Measurements from ENCODE around the gene KNG1.

Gene KNG1

GRCh38 chr3:186779204-186779603, 62.0 kb downstream of the KNG1 start:
- DNase-seq (ENCODE audit: low spot score): no peak

GRCh38 chr3:186782542-186783057, 65.4 kb downstream of the KNG1 start:
- no peak for DNase-seq (ENCODE audit: low spot score)

DNA sequence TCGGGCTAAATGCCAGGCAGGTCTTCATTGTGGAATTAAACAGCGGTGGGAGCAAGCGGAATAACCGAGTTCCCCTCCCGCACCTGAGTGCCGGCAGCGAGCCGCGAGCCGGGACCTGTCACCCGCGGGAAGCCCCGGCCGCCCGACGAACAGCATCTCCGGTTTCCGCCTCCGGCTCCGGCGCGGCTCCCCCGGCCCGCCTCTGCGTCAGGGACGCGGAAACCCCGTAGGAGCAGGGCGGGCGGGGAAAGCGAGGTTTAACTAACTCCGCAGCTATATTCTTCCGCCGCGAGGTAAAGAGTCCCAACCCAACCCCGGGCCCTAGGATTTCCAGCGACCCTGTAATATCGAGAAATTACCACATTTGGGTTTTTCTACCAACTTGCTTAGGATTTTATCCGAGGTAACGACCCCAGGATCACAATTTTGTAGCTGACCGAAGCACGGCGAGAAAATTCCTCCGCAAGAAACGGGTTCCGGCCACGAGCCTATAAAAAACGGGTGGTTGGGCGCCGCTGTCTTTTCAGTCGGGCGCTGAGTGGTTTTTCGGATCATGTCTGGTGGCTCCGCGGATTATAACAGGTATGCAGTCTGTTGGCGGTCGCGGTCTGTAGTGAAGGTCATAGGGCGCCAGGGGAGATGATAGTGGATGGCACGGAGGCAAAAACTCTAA, 66.0 kb downstream of the KNG1 start, which contains the start of gene EIF4A2:
Gene EIF4A2 (plus strand): TSS at position 520 of the 673 bp plus-strand sequence. CDS start 34 bp downstream, at position 554.
- DNase-seq (ENCODE audit: low spot score): peak; percentile 96

DNA sequence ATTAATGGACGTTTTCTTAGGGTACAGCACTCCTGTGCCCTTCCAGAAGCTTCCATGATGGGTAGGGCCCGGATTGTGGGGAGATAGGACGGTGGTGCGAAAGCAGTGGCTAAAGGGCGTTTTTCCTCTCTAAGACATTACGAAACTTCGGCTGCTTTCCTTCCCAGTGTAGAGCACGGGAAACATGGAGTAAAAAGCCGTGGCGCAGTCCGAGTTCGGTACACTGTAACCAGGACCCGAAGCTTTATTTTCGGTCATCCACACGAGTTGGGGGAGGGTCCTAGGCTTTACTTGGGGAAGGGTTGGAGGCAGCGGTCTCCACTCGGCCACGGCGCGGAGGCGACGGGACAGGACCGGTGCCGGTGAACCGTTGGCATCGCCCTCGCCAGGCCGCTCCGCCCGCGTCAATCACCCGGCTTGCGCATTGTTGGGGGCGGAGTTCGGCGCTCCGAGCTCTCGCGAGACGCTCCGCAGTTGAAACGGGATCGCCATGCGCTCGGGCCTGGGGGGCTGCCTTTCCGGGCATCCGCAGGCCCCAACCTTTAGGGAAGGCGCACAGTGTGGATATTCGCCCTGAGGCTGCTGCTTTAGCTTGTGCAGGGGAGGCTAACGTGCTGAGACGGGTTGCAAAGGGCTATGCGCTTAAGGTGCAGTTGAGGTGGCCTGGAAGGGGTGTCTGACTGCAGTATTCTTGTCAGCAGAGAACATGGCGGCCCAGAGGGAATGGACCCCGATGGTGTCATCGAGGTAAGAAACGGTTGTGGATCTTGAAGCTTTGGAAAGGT, 66.8 kb downstream of the KNG1 start:
- DNase-seq (ENCODE audit: low spot score): peak; percentile 81

DNA sequence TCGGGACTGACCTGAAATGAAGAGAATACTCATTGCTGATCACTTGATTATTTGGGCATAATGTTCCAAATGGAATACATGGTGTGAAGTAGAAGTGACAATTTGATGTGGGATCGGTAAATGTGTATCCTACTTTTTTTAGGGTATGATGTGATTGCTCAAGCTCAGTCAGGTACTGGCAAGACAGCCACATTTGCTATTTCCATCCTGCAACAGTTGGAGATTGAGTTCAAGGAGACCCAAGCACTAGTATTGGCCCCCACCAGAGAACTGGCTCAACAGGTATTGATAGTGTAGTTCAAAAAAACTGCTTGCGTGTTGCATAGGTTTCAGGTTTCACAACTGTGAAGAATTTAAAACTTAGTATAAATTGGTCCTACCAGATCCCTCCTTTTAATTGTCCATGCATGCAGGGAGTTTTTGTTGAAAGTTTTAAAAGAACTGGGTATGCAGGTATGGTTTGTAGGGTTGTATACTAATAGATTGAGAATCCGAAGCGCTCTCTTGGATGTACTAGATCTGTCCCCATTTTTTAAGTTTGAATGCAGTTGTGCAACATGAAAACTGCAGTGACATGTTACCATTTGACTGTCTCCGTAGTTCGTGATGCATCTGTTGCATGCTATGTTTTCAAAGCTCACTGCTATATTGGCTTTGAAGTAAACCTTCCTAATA, 67.8 kb downstream of the KNG1 start:
- DNase-seq (ENCODE audit: low spot score): no peak

DNA sequence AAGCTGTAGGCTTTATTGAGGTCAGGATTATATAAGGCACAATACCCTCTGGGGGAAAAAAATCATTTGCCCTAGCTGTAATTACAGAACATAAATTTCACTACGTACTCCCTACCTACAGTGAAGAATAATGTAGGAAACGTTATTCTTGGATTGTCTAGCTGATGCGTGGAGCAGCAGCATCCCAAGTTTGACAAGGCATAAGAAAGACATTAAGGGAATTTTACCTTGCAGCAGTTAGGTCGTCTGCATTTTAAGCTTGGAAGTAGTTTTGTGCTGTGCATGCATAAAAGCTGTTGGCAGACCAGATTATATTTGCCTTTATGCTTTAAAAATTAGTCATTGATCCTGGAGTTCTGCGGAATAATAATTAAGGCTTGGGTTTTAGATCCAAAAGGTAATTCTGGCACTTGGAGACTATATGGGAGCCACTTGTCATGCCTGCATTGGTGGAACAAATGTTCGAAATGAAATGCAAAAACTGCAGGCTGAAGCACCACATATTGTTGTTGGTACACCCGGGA, 68.4 kb downstream of the KNG1 start:
- no peak for DNase-seq (ENCODE audit: low spot score)

GRCh38 chr3:186786922-186787321, 69.8 kb downstream of the KNG1 start:
- DNase-seq (ENCODE audit: low spot score): no peak

- DNase-seq (ENCODE audit: low spot score): no peak
These were observed 70.7 kb downstream of the KNG1 start for GRCh38 chr3:186787642-186788481.

DNA sequence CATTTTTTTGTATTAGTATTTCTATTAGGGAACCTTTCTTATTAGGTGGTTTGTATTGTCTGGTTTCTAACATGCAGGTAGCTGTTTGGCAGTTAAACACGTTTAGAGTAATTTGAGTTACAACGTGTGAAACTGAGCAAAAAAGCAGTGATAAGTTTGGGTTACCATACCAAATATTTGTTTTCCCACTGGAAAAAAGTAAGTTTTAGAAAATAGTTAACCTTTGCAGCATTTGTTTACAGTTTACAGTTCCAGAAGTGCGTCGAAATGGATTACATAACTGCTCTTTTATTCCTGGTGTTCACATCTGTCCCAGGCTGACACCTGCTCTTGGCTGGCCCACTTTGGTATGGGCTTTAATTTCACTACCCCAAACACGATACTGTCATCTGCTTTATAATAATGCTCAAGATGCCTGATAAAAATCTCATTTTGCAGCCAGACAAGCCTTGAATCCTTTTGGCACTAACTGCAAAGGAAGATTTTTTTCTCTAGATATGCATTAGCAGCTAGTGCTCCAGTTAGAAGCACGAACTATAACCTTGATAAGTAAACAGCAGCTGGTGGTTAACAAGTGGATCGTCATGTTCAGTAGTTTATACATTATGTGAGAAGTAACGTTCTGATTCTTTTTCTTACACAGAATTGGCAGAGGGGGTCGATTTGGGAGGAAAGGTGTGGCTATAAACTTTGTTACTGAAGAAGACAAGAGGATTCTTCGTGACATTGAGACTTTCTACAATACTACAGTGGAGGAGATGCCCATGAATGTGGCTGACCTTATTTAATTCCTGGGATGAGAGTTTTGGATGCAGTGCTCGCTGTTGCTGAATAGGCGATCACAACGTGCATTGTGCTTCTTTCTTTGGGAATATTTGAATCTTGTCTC, 71.6 kb downstream of the KNG1 start:
- DNase-seq (ENCODE audit: low spot score): no peak

DNA sequence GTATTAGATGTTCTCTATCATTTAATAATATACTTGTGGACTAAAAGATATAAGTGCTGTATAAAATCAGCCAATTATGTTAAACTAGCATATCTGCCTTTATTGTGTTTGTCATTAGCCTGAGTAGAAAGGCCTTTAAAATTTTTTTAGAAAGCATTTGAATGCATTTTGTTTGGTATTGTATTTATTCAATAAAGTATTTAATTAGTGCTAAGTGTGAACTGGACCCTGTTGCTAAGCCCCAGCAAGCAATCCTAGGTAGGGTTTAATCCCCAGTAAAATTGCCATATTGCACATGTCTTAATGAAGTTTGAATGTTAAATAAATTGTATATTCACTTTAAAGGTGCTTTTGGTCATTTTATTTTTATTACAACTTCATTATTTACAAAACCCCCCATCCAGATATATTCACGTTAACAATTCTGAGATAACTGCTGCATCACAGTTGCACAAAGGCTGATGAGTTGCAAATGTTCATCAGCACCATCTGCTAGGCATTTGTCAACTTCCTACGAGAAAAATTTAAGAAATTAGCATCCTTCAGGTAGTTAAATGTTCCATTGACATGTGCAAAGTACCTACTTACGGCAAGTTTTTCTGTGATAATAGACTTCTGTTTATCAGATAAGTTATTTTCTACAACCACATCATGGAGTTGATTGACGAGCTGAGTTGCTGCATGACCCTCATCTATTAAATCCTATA, 72.5 kb downstream of the KNG1 start:
- no peak for DNase-seq (ENCODE audit: low spot score)

- DNase-seq (ENCODE audit: low spot score): no peak
These were observed 73.3 kb downstream of the KNG1 start for GRCh38 chr3:186790261-186790981.

All from iPS-NIHi11 (cell line).